ENCODE results near the gene MLIP.

MLIP gene

GRCh38 chr6:54098450-54099044 is 12.7 kb upstream of the MLIP start:
- DNase-seq, result no peak

- no peak for DNase-seq
These were observed 12.0 kb upstream of the MLIP start for GRCh38 chr6:54099225-54099624.

DNA sequence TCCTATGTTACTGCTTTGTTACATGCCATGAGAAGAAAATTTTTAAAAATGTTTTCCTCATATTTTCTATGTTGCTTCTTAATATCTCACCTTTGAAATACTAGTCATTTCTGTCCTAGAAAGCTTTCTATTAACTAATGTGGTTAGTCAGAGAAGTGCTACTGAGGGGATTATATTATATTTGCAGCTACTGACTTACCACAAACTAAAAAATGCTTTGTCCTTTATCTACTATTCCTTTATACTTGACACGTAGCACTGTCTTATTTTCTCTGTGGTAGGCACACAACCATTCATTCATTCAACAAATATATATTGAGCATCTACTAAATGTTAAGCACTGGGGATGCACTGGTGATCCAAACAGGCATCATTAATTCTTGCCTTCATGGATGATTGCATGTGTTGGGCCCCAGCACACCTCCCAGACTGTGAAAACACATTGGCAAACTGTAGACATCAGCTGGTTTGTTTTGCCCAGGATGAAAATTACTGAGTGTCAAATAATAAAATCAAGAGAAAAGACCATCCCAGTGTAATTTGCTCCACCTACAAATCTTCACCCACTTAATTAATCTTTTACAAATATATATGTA is 10.7 kb upstream of the MLIP start:
- DNase-seq, result no peak

- DNase-seq, result no peak
These were observed 9.0 kb upstream of the MLIP start for GRCh38 chr6:54102238-54102637.

- no peak for DNase-seq
These were observed 7.7 kb upstream of the MLIP start for GRCh38 chr6:54103497-54103896.

DNA sequence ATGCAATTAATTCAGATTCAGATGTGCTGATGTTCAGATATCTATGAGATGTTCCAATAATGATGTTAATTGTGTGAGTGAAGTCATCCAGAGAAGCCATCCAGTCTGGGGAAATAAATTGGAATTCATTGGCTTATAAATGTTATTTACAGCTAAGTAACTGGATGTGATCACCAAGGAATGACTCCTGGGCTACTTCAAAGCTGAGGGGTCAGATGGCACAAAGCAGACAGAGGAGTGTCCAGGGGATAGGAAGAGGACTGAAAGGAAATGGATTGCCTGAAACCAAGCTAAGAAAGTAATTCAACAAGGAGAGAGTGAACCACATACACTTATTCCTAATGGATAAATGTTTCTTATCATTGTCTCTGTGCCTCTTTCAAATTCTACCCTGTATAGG is 4.5 kb upstream of the MLIP start:
- DNase-seq, result no peak

- DNase-seq, result no peak
These were observed 3.7 kb upstream of the MLIP start for GRCh38 chr6:54107470-54108090.

GRCh38 chr6:54108271-54108670 is 3.0 kb upstream of the MLIP start:
- DNase-seq, result no peak

- no peak for DNase-seq
These were observed 1.7 kb upstream of the MLIP start for GRCh38 chr6:54109586-54109985.

GRCh38 chr6:54112151-54112650 is 958 bp downstream of the MLIP start:
- no peak for DNase-seq

DNA sequence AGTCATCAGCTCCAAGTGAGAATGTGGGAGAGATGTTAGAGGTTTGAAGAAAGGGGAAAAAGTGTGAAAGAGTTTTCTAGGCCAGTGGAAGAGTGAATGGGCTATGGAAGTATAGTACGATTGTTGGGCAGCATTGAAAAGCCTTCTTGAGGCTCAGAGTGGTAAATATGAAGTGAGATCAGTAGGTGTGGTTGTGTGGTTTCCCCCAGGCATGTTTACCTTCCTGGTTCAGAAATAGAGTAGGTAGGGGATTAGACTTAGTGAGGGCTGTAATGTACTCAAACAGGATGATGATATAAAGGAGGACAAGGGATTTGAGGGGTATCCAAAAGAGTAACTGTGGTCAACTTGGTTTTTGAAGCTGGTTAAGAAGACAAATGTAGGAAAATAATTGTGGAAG is 3.7 kb downstream of the MLIP start:
- no peak for DNase-seq

- no peak for DNase-seq
These were observed 4.7 kb downstream of the MLIP start for GRCh38 chr6:54115966-54116365.

GRCh38 chr6:54118117-54118516 is 6.9 kb downstream of the MLIP start:
- no peak for DNase-seq

DNA sequence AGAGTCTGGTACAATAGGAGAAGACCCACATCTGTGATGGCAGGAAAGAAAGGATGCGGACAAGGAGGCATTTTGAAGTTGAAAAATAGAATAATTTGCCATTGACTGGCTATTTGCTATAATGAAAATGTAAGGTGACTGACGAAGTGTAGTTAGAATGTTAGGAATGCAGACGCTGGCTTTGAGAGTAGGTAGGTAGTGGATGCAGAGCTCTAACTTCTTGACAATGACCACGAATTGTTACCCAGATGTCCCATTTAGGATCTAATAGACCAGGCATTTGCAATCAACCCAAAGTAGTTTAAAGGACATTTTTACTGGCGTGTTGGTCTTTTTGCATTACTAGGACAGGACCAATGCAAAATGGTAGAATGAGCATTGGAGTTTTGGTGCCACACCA is 14.2 kb downstream of the MLIP start:
- no peak for DNase-seq

DNA sequence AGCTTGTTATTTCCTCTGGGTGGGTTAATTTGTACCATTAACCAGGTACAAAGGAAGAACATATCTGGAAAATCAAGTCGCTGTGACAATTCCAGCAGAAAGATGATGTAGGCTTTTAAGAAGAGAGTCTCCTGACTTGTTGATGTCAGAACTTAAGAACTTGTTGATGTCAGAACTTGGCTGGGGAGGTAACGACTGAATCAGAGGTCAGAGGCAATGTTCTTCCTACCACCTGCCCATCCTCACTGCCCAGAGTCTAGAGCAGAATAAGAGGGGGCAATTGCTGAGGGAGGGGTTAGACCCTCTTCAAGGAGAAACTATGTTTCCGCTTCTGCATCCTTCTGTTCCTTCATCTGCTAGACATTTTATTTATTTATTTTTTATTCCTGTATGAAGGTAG is 18.9 kb downstream of the MLIP start:
- no peak for DNase-seq

- DNase-seq, result no peak
These were observed 21.3 kb downstream of the MLIP start for GRCh38 chr6:54132587-54132986.

GRCh38 chr6:54133186-54133585 is 21.9 kb downstream of the MLIP start:
- DNase-seq, result no peak

- DNase-seq, result no peak
These were observed 23.7 kb downstream of the MLIP start for GRCh38 chr6:54134935-54135334.

DNA sequence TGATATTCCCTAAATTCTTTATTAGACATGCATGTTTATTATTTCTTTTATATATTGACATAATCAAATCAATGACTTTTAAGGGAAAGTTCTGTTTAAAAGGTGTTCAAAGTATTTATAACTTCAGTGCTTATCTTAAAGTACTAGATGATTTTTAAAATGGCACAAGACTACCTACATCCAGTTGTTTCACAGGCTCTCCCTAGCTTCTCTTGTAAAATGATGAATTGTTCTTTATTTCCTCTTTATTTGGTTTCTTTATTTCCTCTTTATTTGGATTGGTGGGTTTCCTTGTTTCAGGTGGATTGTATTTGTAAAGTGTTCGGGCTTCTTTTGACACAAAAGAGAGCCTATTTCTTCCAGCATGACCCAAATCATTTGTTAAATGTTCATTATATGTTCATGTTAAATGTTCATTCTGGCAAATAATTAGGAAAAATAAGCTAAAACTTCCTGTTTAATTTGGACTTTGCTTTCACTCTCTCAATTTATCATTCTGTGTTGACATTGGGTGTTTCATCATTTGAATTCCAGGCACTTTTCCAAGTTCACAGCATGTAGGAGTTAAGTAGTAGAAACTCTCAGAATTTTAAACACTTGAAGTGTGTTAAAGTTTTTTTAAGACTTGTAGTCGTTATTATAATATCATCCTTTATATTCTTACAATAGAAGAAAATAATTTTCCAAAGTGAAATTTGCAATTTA is 24.6 kb downstream of the MLIP start:
- no peak for DNase-seq

- no peak for DNase-seq
These were observed 27.6 kb downstream of the MLIP start for GRCh38 chr6:54138795-54139194.

GRCh38 chr6:54140811-54141210 is 29.6 kb downstream of the MLIP start:
- no peak for DNase-seq

DNA sequence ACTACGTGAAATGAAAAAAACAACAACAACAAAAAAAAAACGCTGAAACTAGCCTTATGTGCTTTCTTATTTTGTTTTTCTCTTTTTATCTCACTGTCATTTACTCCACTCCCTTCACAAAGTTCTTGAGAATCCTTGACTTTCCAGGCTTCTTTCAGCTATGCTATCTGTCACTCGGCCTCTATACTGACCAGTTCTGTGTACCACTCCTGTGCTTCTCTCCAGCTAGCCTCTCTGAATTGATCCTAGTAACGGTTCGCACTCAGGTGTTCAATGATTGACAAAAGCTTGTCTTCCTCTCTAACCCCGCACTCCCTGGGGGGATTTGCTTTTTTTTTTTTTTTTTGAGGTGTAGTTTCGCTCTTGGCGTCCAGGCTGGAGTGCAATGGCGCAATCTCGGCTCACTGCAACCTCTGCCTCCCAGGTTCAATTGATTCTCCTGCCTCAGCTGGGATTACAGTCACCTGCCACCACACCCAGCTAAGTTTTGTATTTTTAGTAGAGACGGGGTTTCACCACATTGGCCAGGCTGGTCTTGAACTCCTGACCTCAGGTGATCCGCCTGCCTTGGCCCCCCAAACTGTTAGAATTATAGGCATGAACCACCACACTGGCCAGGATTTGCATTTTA is 31.8 kb downstream of the MLIP start:
- DNase-seq, result no peak

DNA sequence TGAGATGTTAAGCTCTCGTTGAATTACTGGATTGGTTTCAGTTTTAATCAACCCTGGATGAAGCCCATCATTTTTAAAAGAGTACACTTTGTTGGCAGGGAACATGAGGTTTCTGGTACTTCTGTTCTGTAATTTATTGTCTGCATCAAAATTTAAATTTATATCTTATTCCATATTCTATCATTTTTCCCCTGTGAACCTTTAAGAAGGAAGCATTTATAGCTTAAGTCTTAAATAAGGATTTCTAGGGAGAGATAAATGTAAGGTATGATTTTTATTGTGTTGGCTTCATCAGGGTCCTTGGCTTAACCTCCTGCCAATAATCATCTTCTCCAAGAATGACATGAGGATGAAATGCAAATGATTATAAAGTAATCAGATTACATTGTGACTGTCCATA is 40.6 kb downstream of the MLIP start:
- DNase-seq, result no peak

Measured in stimulated activated naive CD4-positive, alpha-beta T cell treated with Interleukin-2 at 50 U/mL for 16 hours (primary cell).